Measurements from ENCODE around the gene CD7.

CD7 gene

DNA sequence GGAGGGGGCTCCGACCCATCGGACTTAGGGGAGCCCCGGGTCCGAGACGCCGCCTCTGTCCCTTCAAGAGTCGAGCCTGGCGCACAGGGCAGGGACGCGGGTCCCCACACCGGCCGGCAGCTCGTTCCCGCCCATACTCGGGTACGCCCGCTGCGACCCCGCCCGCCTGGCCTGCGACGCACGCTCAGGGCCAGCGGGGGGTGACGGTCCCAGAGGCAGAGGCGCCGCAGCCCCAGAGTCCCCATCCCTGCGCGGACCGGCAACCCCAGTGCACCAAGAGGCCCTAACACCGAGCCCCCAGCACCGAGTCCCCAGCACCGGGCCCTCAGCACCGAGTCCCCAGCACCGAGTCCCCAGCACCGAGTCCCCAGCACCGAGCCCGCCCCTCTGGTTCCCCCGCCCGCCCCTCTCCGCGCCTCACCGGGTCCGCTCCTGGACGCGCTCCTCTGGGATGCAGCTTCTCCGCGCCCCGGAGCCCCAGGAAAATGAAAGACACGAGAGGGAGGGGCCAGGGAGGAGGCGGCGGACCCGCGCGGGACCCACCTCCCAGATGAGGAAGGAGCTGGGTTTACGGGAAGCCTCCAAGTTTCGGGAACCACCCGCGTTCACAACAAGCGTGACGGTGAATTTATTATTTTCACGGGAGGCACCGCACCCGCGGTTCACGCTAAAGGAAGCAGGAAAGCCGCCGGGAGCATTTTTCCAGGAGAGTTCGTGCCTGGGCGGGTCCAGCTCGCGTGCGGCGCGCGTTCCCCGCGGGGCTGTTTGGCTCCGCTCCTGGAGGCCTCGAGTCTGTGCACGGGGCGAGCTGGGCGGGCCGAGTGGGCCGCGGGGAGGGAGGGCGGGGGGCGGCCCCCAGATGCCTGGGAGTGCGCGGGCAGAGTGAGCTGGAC, 16.1 kb upstream of the CD7 start, which contains the start of gene SECTM1 (continued):
- TF ChIP-seq, protein P1, sequence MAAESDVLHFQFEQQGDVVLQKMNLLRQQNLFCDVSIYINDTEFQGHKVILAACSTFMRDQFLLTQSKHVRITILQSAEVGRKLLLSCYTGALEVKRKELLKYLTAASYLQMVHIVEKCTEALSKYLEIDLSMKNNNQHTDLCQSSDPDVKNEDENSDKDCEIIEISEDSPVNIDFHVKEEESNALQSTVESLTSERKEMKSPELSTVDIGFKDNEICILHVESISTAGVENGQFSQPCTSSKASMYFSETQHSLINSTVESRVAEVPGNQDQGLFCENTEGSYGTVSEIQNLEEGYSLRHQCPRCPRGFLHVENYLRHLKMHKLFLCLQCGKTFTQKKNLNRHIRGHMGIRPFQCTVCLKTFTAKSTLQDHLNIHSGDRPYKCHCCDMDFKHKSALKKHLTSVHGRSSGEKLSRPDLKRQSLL (tag by site-specific recombination; IDR thresholded peaks at IDR 0.05): no peak
- TF ChIP-seq SCRT2 (tag by site-specific recombination; IDR thresholded peaks at IDR 0.05) (no peak), ZNF777 (tag by site-specific recombination; IDR thresholded peaks at IDR 0.05; ENCODE audit: borderline replicate concordance) (no peak), ZNF510 (tag by site-specific recombination; IDR thresholded peaks at IDR 0.05; ENCODE audit: insufficient replicate concordance) (no peak), ZFP69B (tag by site-specific recombination; IDR thresholded peaks at IDR 0.05) (peak; percentile 88), ZNF37A (tag by site-specific recombination; IDR thresholded peaks at IDR 0.05) (no peak), ZBTB44 (tag by site-specific recombination; IDR thresholded peaks at IDR 0.05) (peak; percentile 37; the same call in 1 of the 2 replicates), KLF17 (tag by site-specific recombination; IDR thresholded peaks at IDR 0.05) (no peak; the same call in none of the 2 replicates), SP7 (tag by site-specific recombination; IDR thresholded peaks at IDR 0.05) (peak; percentile 23; the same call in 1 of the 2 replicates), ZNF529 (tag by site-specific recombination; IDR thresholded peaks at IDR 0.05; ENCODE audit: insufficient replicate concordance) (no peak), ZNF707 (tag by site-specific recombination; IDR thresholded peaks at IDR 0.05) (no peak), KLF8 (tag by site-specific recombination; IDR thresholded peaks at IDR 0.05) (no peak), ZNF561 (tag by site-specific recombination; IDR thresholded peaks at IDR 0.05; ENCODE audit: borderline replicate concordance) (no peak), ZFHX2 (tag by site-specific recombination; conservative IDR thresholded peaks at IDR 0.05) (no peak), KLF1 (tag by site-specific recombination; IDR thresholded peaks at IDR 0.05) (peak; percentile 68), PRDM1 (tag by site-specific recombination; IDR thresholded peaks at IDR 0.05) (no peak), GLIS2 (tag by site-specific recombination; IDR thresholded peaks at IDR 0.05) (0 out of 2 replicates have a peak, but pooled peaks have one; percentile 8), ZBTB1 (tag by site-specific recombination; IDR thresholded peaks at IDR 0.05) (no peak), ZNF121 (tag by site-specific recombination; IDR thresholded peaks at IDR 0.05) (no peak), GLI2 (tag by site-specific recombination; IDR thresholded peaks at IDR 0.05; ENCODE audit: borderline replicate concordance, low read depth) (no peak), BCL6B (tag by site-specific recombination; IDR thresholded peaks at IDR 0.05) (no peak), ZNF692 (tag by site-specific recombination; IDR thresholded peaks at IDR 0.05) (peak; percentile 41; the same call in 1 of the 2 replicates), ZNF391 (tag by site-specific recombination; IDR thresholded peaks at IDR 0.05; ENCODE audit: borderline replicate concordance, low read depth) (no peak), IKZF3 (tag by site-specific recombination; IDR thresholded peaks at IDR 0.05) (peak; percentile 88), ZNF596 (tag by site-specific recombination; IDR thresholded peaks at IDR 0.05) (0 out of 2 replicates have a peak, but pooled peaks have one; percentile 0), ZBTB26 (tag by site-specific recombination; optimal IDR thresholded peaks at IDR 0.05) (peak; percentile 68), TCF7L2 (IDR thresholded peaks at IDR 0.05; ENCODE audit: borderline replicate concordance, low read depth, low read length) (no peak)
- TF ChIP-seq, protein P2, sequence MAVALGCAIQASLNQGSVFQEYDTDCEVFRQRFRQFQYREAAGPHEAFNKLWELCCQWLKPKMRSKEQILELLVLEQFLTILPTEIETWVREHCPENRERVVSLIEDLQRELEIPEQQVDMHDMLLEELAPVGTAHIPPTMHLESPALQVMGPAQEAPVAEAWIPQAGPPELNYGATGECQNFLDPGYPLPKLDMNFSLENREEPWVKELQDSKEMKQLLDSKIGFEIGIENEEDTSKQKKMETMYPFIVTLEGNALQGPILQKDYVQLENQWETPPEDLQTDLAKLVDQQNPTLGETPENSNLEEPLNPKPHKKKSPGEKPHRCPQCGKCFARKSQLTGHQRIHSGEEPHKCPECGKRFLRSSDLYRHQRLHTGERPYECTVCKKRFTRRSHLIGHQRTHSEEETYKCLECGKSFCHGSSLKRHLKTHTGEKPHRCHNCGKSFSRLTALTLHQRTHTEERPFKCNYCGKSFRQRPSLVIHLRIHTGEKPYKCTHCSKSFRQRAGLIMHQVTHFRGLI (tag by site-specific recombination; IDR thresholded peaks at IDR 0.05): no peak

All from HEK293 (cell line).